OCI-LY7 (cell line): ENCODE data around the gene ENOX2. TPM values are rescaled to one million over a fixed set of nuclear protein-coding genes. Genes with fewer than 3 reads are reported as not detected.

Experiments
- BruUV-seq: library from RNA; stranded (reverse); fragments of 400-500 nt; replicated peaks from 2 replicates; lab custom pipeline; 2021; lab: Mats Ljungman, UMichigan
- CTCF ChIA-PET: fragments of 300-600 bp; sonication (Branson Sonifier 250); formaldehyde crosslinking; loops from one replicate; lab custom pipeline; 2022; ENCODE audit warnings: antibody characterized with exemption; ENCODE audit not compliant: unreplicated experiment; lab: Charles Lee
- POLR2A ChIA-PET: fragments of 300-600 bp; sonication (Branson Sonifier 250); formaldehyde crosslinking; loops from one replicate; lab custom pipeline; 2022; ENCODE audit warnings: antibody characterized with exemption; lab: Charles Lee
- DNase-seq: peaks from one replicate; pipeline ENCODE4 v3.0.0-alpha.2; 2015; ENCODE audit warnings: low spot score
- H2AFZ ChIP-seq: fragments of 200-600 bp; sonication (generic), shearing (Covaris generic); 2 replicates; pipeline ENCODE4 v1.6.1; 2014; ENCODE audit warnings: mild to moderate bottlenecking, antibody characterized with exemption, low read length, moderate library complexity
- H3K27ac ChIP-seq: fragments of 200-600 bp; sonication (generic); 2 replicates; pipeline ENCODE4 v1.5.1; 2014; ENCODE audit warnings: mixed run types, low read depth, mild to moderate bottlenecking, moderate library complexity, low read length, inconsistent platforms; ENCODE audit not compliant: poor library complexity, severe bottlenecking
- H3K36me3 ChIP-seq: fragments of 200-600 bp; sonication (generic); 2 replicates; pipeline ENCODE4 v1.6.1; 2014; ENCODE audit warnings: mild to moderate bottlenecking, antibody characterized with exemption, low read length, moderate library complexity, mixed read lengths; ENCODE audit not compliant: insufficient read depth
- H3K4me1 ChIP-seq: fragments of 200-600 bp; sonication (generic); 2 replicates; pipeline ENCODE4 v1.5.1; 2014; ENCODE audit warnings: mild to moderate bottlenecking, low read length; ENCODE audit not compliant: insufficient read depth, poor library complexity, severe bottlenecking
- H3K4me2 ChIP-seq: fragments of 200-600 bp; sonication (generic); 2 replicates; pipeline ENCODE4 v1.6.1; 2014; ENCODE audit warnings: mild to moderate bottlenecking, low read length
- H3K4me3 ChIP-seq: fragments of 200-600 bp; sonication (generic); 2 replicates; pipeline ENCODE4 v1.5.1; 2014; ENCODE audit warnings: mild to moderate bottlenecking, low read depth, low read length; ENCODE audit not compliant: poor library complexity, severe bottlenecking
- H3K79me2 ChIP-seq: fragments of 200-600 bp; sonication (generic); 2 replicates; pipeline ENCODE4 v1.6.1; 2016; ENCODE audit warnings: low read depth, mild to moderate bottlenecking, low read length, moderate library complexity, mixed read lengths; ENCODE audit not compliant: insufficient read depth
- H3K9me2 ChIP-seq: fragments of 200-600 bp; sonication (generic); 2 replicates; pipeline ENCODE4 v1.6.1; 2016; ENCODE audit warnings: mild to moderate bottlenecking, low read length, mixed read lengths; ENCODE audit not compliant: insufficient read depth
- H3K9me3 ChIP-seq: fragments of 200-600 bp; sonication (generic); 2 replicates; pipeline ENCODE4 v1.6.1; 2014; ENCODE audit warnings: mild to moderate bottlenecking, mixed run types, low read length, mixed read lengths
- H4K20me1 ChIP-seq: fragments of 200-600 bp; sonication (generic); 2 replicates; pipeline ENCODE4 v1.6.1; 2014; ENCODE audit warnings: mild to moderate bottlenecking, antibody characterized with exemption, low read length, moderate library complexity, mixed read lengths; ENCODE audit not compliant: insufficient read depth
- CTCF ChIP-seq: fragments of 200-600 bp; sonication (generic); conservative IDR thresholded peaks from 2 replicates; pipeline ENCODE4 v1.5.1; 2014; ENCODE audit warnings: mild to moderate bottlenecking, antibody characterized with exemption, low read length, moderate library complexity, mixed read lengths
- EZH2phosphoT487 ChIP-seq: fragments of 200-600 bp; sonication (generic); IDR thresholded peaks from 2 replicates; pipeline ENCODE4 v1.6.1; 2018; ENCODE audit warnings: low read depth, borderline replicate concordance, mild to moderate bottlenecking, mixed run types, antibody characterized with exemption, low read length, moderate library complexity, mixed read lengths
- intact Hi-C: fragments of 100-400 bp; cut with micrococcal nuclease; formaldehyde crosslinking; loops from one replicate; pipeline ENCODE4 v1.10.0; 2022; ENCODE audit not compliant: unreplicated experiment
- total RNA-seq, 2 experiments: library from RNA; depleted of rRNA in 1 of 2; stranded (reverse); fragments of >200 nt in 1 of 2; shearing (Covaris generic) in 1 of 2; gene quantifications; 2 replicates each; pipeline ENCODE4 v1.2.3, GENCODE V29; 2014 to 2022

Gene ENOX2
- total RNA-seq, 2 experiments from 2014 or later, result 5.0 to 11.9 TPM

DNA sequence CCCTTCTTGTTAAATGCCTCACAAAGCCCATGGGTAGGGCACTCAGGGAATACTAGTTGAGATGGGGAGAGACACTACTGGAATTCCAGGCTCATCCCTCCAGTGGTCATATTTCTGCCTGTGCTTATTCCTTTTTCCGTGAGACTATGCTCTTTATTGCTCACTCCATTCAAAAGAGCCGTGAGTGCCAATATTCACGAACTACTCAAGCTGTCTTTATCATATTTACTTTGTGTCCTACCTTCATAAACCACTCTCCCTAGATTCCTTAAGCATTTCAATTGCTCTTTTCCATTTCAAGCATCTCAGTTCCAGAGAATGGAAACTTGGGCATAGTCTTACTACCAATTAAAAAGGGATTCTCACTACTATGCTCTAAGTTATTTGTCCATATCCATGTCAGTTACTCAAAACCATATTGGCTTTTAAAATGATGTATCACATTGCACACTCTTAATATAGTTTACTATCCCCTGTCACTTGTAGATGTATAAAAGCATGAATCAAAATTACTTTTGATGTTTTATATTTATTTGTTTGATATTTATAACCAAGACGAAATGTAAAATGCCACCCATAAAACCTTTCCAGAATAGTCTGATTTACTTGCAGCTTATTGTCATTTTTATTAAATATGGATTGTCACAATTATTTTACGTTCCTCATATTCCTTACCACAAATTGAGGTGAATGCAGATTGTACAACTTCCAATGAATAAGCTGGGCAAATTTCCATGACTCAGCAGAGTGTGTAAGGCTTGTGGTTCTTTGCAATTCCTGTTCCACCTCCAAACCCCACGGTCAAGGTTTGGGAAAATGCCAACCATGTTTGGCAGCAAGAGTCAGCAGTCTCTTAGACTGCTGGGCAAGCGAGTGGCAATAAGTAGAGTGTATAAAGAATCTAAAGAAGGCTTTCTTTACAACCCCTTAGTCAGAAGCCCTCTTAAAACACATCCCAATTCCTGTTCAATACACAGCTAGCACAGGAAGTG lies 24.4 kb downstream of the ENOX2 start:
- no peak for DNase-seq
- CTCF ChIA-PET, result no interaction called here
- Histone ChIP-seq H3K27ac (no peak overlapping the region), H3K4me2 (no peak overlapping the region), H4K20me1 (no peaks in the 10 kb centered on the region), H3K4me1 (no peaks in the 10 kb centered on the region), H3K4me3 (no peak overlapping the region), H3K9me3 (no peaks in the 10 kb centered on the region), H3K36me3 (no peaks in the 10 kb centered on the region), H2AFZ (no peak overlapping the region), H3K9me2 (no peaks in the 10 kb centered on the region), H3K79me2 (no peaks in the 10 kb centered on the region)
- intact Hi-C loops, result no loop called here
- BruUV-seq, result no TSS peak
- POLR2A ChIA-PET, result no interaction called here
- TF ChIP-seq CTCF, result no peak
- TF ChIP-seq EZH2phosphoT487, result no peak

DNA sequence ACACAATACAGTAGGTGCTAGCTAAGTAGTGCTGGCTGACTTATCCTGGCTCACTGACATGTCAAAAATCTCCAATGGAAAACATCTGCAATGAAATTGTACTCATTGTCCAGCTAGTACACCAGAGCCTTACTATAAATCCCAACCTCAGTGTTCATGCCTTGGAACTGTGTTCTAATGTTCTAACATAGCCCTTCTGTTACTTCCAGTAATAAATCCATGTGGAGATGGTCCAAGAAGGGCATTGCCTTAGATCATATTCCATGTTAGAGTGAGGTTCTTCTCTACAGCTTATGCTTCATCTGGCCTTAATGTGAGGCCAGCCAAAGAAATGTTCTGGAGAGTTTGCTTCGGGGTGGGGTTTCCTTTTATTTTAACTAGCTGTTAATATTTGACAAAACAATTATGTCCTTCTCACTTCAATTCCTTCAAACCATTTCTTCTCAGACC lies 25.1 kb downstream of the ENOX2 start:
- no peaks in the 10 kb centered on the region for H3K79me2 ChIP-seq
- CTCF ChIA-PET, result no interaction called here
- no peak overlapping the region for H3K4me3 ChIP-seq
- no peaks in the 10 kb centered on the region for H4K20me1 ChIP-seq
- intact Hi-C loops, result no loop called here
- no peak for DNase-seq
- POLR2A ChIA-PET, result no interaction called here
- no peaks in the 10 kb centered on the region for H3K9me2 ChIP-seq
- no peak overlapping the region for H3K27ac ChIP-seq
- no peak overlapping the region for H2AFZ ChIP-seq
- H3K4me2 ChIP-seq, result no peak overlapping the region
- H3K36me3 ChIP-seq, result no peaks in the 10 kb centered on the region
- no peaks in the 10 kb centered on the region for H3K4me1 ChIP-seq
- H3K9me3 ChIP-seq, result no peaks in the 10 kb centered on the region
- no TSS peak for BruUV-seq
- TF ChIP-seq EZH2phosphoT487, result no peak
- TF ChIP-seq CTCF, result no peak

DNA sequence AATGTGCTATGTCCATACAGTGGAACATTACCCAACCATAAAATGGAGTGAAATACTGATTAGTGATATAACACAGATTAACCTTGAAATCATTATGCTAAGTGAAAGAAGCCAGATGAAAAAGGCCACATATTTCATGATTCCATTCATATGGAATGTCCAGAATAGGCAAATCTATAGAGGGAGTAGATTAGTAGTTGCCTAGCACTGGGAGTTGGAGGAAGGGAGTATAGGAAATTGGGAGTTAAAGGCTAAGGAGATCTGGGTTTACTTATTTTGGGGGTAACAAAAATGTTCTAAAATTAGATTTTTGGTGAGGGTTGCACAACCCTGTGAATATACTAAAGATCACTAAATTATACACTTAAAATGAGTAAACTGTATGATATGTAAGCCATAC lies 26.8 kb downstream of the ENOX2 start:
- Histone ChIP-seq H4K20me1 (no peaks in the 10 kb centered on the region), H3K36me3 (no peaks in the 10 kb centered on the region), H2AFZ (no peak overlapping the region), H3K27ac (no peak overlapping the region), H3K9me3 (no peaks in the 10 kb centered on the region), H3K9me2 (no peaks in the 10 kb centered on the region), H3K4me2 (no peak overlapping the region), H3K4me1 (no peaks in the 10 kb centered on the region), H3K79me2 (no peaks in the 10 kb centered on the region), H3K4me3 (no peak overlapping the region)
- TF ChIP-seq CTCF (no peak), EZH2phosphoT487 (no peak)
- BruUV-seq, result no TSS peak
- DNase-seq, result no peak
- CTCF ChIA-PET, result no interaction called here
- POLR2A ChIA-PET, result no interaction called here
- intact Hi-C loops, result no loop called here
